Stomach (tissue), 4 donors: Measurements from ENCODE around the gene RANBP10.

Experiments
- EP300 ChIP-seq: sonication (generic); formaldehyde crosslinking; IDR thresholded peaks from one replicate; pipeline ENCODE4 v1.6.1; 2017; ENCODE audit warnings: antibody characterized with exemption
- POLR2A ChIP-seq, 4 donors: fragments of 450-650 bp; IDR thresholded peaks; one replicate each; pipeline ENCODE4 v1.6.1; 2016; ENCODE audit warnings: antibody characterized with exemption in 4 of 4, control low read depth in 2 of 4, mild to moderate bottlenecking in 1 of 4, moderate library complexity in 1 of 4
- POLR2AphosphoS5 ChIP-seq, 3 donors: sonication (generic); formaldehyde crosslinking; IDR thresholded peaks; one replicate each; pipeline ENCODE4 v1.6.1; 2016; ENCODE audit warnings: antibody characterized with exemption in 3 of 3
- TF ChIP-seq, protein P1 (sequence below), 7 experiments: fragments of 450-650 bp in 4 of 7; fragments of 200-600 bp in 3 of 7; sonication (generic) in 3 of 7; IDR thresholded peaks; one replicate each; pipeline ENCODE4 v1.5.1; 2016 to 2019; ENCODE audit warnings: antibody characterized with exemption in 7 of 7, control low read depth in 2 of 7, mild to moderate bottlenecking in 1 of 7

- TF ChIP-seq, protein P1, sequence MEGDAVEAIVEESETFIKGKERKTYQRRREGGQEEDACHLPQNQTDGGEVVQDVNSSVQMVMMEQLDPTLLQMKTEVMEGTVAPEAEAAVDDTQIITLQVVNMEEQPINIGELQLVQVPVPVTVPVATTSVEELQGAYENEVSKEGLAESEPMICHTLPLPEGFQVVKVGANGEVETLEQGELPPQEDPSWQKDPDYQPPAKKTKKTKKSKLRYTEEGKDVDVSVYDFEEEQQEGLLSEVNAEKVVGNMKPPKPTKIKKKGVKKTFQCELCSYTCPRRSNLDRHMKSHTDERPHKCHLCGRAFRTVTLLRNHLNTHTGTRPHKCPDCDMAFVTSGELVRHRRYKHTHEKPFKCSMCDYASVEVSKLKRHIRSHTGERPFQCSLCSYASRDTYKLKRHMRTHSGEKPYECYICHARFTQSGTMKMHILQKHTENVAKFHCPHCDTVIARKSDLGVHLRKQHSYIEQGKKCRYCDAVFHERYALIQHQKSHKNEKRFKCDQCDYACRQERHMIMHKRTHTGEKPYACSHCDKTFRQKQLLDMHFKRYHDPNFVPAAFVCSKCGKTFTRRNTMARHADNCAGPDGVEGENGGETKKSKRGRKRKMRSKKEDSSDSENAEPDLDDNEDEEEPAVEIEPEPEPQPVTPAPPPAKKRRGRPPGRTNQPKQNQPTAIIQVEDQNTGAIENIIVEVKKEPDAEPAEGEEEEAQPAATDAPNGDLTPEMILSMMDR (IDR thresholded peaks at IDR 0.05), result no peak
- TF ChIP-seq EP300 (no peak), POLR2AphosphoS5 (IDR thresholded peaks at IDR 0.05) (no peak), POLR2A (IDR thresholded peaks at IDR 0.05) (no peak)
Measured at GRCh38 chr16:67786491-67786890, 19.9 kb downstream of the RANBP10 start.
